ENCODE data around the gene ELP1.
"Not testable (repeated sequence)": the region's sequence is repeated elsewhere in the genome, so short reads cannot be mapped to it uniquely, and the experiment has no call there.

ELP1 gene

GRCh38 chr9:108855529-108855886 is 78.4 kb downstream of the ELP1 start:
- H3K9me3 ChIP-seq (ENCODE audit: control insufficient read depth, low read length), result no peaks in the 10 kb centered on the region
- H3K9ac ChIP-seq (ENCODE audit: low read length), result no peak overlapping the region
- no peak overlapping the region for H3K4me3 ChIP-seq (ENCODE audit: low read length)
- no peaks in the 10 kb centered on the region for H3K36me3 ChIP-seq (ENCODE audit: control insufficient read depth, insufficient read depth, low read length)
- no peaks in the 10 kb centered on the region for H3K27me3 ChIP-seq (ENCODE audit: control insufficient read depth, insufficient read depth, low read length)
- no peaks in the 10 kb centered on the region for H3K4me1 ChIP-seq (ENCODE audit: control insufficient read depth, insufficient read depth, low read length)

- H3K9me3 ChIP-seq (ENCODE audit: control insufficient read depth, low read length), result no peaks in the 10 kb centered on the region
- H3K27me3 ChIP-seq (ENCODE audit: control insufficient read depth, insufficient read depth, low read length), result no peaks in the 10 kb centered on the region
- H3K9ac ChIP-seq (ENCODE audit: low read length), result no peak overlapping the region
- no peaks in the 10 kb centered on the region for H3K36me3 ChIP-seq (ENCODE audit: control insufficient read depth, insufficient read depth, low read length)
- H3K4me3 ChIP-seq (ENCODE audit: low read length), result no peak overlapping the region
- no peaks in the 10 kb centered on the region for H3K4me1 ChIP-seq (ENCODE audit: control insufficient read depth, insufficient read depth, low read length)
These were observed 79.0 kb downstream of the ELP1 start for GRCh38 chr9:108854641-108855528.

GRCh38 chr9:108854094-108854493 is 79.8 kb downstream of the ELP1 start:
- no peak overlapping the region for H3K9ac ChIP-seq (ENCODE audit: low read length)
- no peak overlapping the region for H3K4me3 ChIP-seq (ENCODE audit: low read length)
- no peaks in the 10 kb centered on the region for H3K9me3 ChIP-seq (ENCODE audit: control insufficient read depth, low read length)
- H3K27me3 ChIP-seq (ENCODE audit: control insufficient read depth, insufficient read depth, low read length), result no peaks in the 10 kb centered on the region
- no peaks in the 10 kb centered on the region for H3K36me3 ChIP-seq (ENCODE audit: control insufficient read depth, insufficient read depth, low read length)
- no peaks in the 10 kb centered on the region for H3K4me1 ChIP-seq (ENCODE audit: control insufficient read depth, insufficient read depth, low read length)

GRCh38 chr9:108852079-108852478 is 81.8 kb downstream of the ELP1 start:
- no peak overlapping the region for H3K4me3 ChIP-seq (ENCODE audit: low read length)
- no peaks in the 10 kb centered on the region for H3K9me3 ChIP-seq (ENCODE audit: control insufficient read depth, low read length)
- H3K9ac ChIP-seq (ENCODE audit: low read length), result no peak overlapping the region
- no peaks in the 10 kb centered on the region for H3K4me1 ChIP-seq (ENCODE audit: control insufficient read depth, insufficient read depth, low read length)
- H3K36me3 ChIP-seq (ENCODE audit: control insufficient read depth, insufficient read depth, low read length), result no peaks in the 10 kb centered on the region
- H3K27me3 ChIP-seq (ENCODE audit: control insufficient read depth, insufficient read depth, low read length), result no peaks in the 10 kb centered on the region

- Histone ChIP-seq H3K4me3 (ENCODE audit: low read length) (no peak overlapping the region), H3K36me3 (ENCODE audit: control insufficient read depth, insufficient read depth, low read length) (no peaks in the 10 kb centered on the region), H3K4me1 (ENCODE audit: control insufficient read depth, insufficient read depth, low read length) (no peaks in the 10 kb centered on the region), H3K9ac (ENCODE audit: low read length) (no peak overlapping the region), H3K9me3 (ENCODE audit: control insufficient read depth, low read length) (no peaks in the 10 kb centered on the region), H3K27me3 (ENCODE audit: control insufficient read depth, insufficient read depth, low read length) (no peaks in the 10 kb centered on the region)
These were observed 82.8 kb downstream of the ELP1 start for GRCh38 chr9:108851138-108851537.

GRCh38 chr9:108850293-108850897 is 83.5 kb downstream of the ELP1 start:
- H3K9me3 ChIP-seq (ENCODE audit: control insufficient read depth, low read length), result no peaks in the 10 kb centered on the region
- no peaks in the 10 kb centered on the region for H3K4me1 ChIP-seq (ENCODE audit: control insufficient read depth, insufficient read depth, low read length)
- no peaks in the 10 kb centered on the region for H3K36me3 ChIP-seq (ENCODE audit: control insufficient read depth, insufficient read depth, low read length)
- H3K27me3 ChIP-seq (ENCODE audit: control insufficient read depth, insufficient read depth, low read length), result no peaks in the 10 kb centered on the region
- no peak overlapping the region for H3K4me3 ChIP-seq (ENCODE audit: low read length)
- H3K9ac ChIP-seq (ENCODE audit: low read length), result no peak overlapping the region

GRCh38 chr9:108848296-108848695 is 85.6 kb downstream of the ELP1 start:
- H3K27me3 ChIP-seq (ENCODE audit: control insufficient read depth, insufficient read depth, low read length); H3K36me3 ChIP-seq (ENCODE audit: control insufficient read depth, insufficient read depth, low read length); H3K9me3 ChIP-seq (ENCODE audit: control insufficient read depth, low read length); H3K9ac ChIP-seq (ENCODE audit: low read length); H3K4me1 ChIP-seq (ENCODE audit: control insufficient read depth, insufficient read depth, low read length); H3K4me3 ChIP-seq (ENCODE audit: low read length): not testable (repeated sequence)

- Histone ChIP-seq H3K9me3 (ENCODE audit: control insufficient read depth, low read length) (no peaks in the 10 kb centered on the region), H3K4me1 (ENCODE audit: control insufficient read depth, insufficient read depth, low read length) (no peaks in the 10 kb centered on the region), H3K9ac (ENCODE audit: low read length) (no peak overlapping the region), H3K36me3 (ENCODE audit: control insufficient read depth, insufficient read depth, low read length) (no peaks in the 10 kb centered on the region), H3K4me3 (ENCODE audit: low read length) (no peak overlapping the region), H3K27me3 (ENCODE audit: control insufficient read depth, insufficient read depth, low read length) (no peaks in the 10 kb centered on the region)
These were observed 88.0 kb downstream of the ELP1 start for GRCh38 chr9:108845947-108846346.

GRCh38 chr9:108845507-108845906 is 88.4 kb downstream of the ELP1 start:
- Histone ChIP-seq H3K4me1 (ENCODE audit: control insufficient read depth, insufficient read depth, low read length) (no peaks in the 10 kb centered on the region), H3K36me3 (ENCODE audit: control insufficient read depth, insufficient read depth, low read length) (no peaks in the 10 kb centered on the region), H3K9ac (ENCODE audit: low read length) (no peak overlapping the region), H3K4me3 (ENCODE audit: low read length) (no peak overlapping the region), H3K27me3 (ENCODE audit: control insufficient read depth, insufficient read depth, low read length) (no peaks in the 10 kb centered on the region), H3K9me3 (ENCODE audit: control insufficient read depth, low read length) (no peaks in the 10 kb centered on the region)

GRCh38 chr9:108844856-108845255 is 89.1 kb downstream of the ELP1 start:
- Histone ChIP-seq H3K27me3 (ENCODE audit: control insufficient read depth, insufficient read depth, low read length) (no peaks in the 10 kb centered on the region), H3K9me3 (ENCODE audit: control insufficient read depth, low read length) (no peaks in the 10 kb centered on the region), H3K9ac (ENCODE audit: low read length) (no peak overlapping the region), H3K4me1 (ENCODE audit: control insufficient read depth, insufficient read depth, low read length) (no peaks in the 10 kb centered on the region), H3K4me3 (ENCODE audit: low read length) (no peak overlapping the region), H3K36me3 (ENCODE audit: control insufficient read depth, insufficient read depth, low read length) (no peaks in the 10 kb centered on the region)

GRCh38 chr9:108844391-108844790 is 89.5 kb downstream of the ELP1 start:
- H3K4me1 ChIP-seq (ENCODE audit: control insufficient read depth, insufficient read depth, low read length), result no peaks in the 10 kb centered on the region
- no peak overlapping the region for H3K4me3 ChIP-seq (ENCODE audit: low read length)
- no peaks in the 10 kb centered on the region for H3K36me3 ChIP-seq (ENCODE audit: control insufficient read depth, insufficient read depth, low read length)
- H3K27me3 ChIP-seq (ENCODE audit: control insufficient read depth, insufficient read depth, low read length), result no peaks in the 10 kb centered on the region
- H3K9me3 ChIP-seq (ENCODE audit: control insufficient read depth, low read length), result no peaks in the 10 kb centered on the region
- H3K9ac ChIP-seq (ENCODE audit: low read length), result no peak overlapping the region

GRCh38 chr9:108842610-108843295 is 91.2 kb downstream of the ELP1 start:
- Histone ChIP-seq H3K9me3 (ENCODE audit: control insufficient read depth, low read length) (no peaks in the 10 kb centered on the region), H3K27me3 (ENCODE audit: control insufficient read depth, insufficient read depth, low read length) (no peaks in the 10 kb centered on the region), H3K4me1 (ENCODE audit: control insufficient read depth, insufficient read depth, low read length) (no peaks in the 10 kb centered on the region), H3K36me3 (ENCODE audit: control insufficient read depth, insufficient read depth, low read length) (no peaks in the 10 kb centered on the region), H3K9ac (ENCODE audit: low read length) (no peak overlapping the region), H3K4me3 (ENCODE audit: low read length) (no peak overlapping the region)
